ENCODE data around the gene COA5. TPM values are rescaled to one million over a fixed set of nuclear protein-coding genes. Genes with fewer than 3 reads are reported as not detected.

Gene COA5
- 17.4 and 21.2 TPM in 2 replicates for total RNA-seq

DNA sequence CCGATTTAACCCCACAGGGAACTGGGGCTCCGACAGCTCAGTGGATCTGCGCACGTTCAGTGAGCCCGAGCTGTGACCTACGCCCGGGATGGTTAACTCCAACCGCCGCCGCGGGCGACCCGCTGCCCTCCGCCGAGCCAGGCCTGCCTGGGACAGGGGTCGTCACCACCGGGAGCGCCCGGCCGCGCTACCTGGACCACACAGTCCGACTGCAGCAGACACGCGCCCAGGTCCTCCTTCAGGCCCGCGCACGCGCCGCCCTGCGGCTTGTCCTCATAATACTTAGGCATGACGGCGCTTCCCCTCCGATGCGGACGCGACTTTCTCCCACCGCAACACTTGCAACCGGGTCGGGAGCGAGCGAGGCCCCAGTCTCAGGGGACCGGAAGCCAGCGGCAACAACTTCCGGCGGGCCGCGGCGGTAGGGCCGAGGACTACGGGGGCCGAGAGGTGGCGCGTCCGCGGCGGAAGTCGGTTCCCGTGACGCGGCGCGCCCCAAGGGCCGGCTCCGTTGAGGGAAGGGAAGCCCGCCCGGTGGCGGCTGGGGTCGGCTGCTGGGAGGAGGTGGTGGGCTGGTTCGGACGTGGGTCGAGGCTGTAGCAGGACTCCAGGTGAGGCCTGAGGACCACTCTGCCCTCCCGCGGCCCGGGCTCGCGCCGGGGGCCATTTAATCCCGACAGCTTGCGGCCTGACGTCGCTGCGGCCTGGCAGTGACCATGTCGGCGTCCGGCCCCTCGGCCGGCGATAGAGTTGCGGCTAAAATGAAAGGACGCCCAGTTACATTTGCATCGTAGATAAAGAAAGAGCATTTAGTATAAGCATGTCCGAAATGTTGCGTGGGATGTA lies at the start of gene COA5, which contains the start of gene UNC50:
Gene COA5 (minus strand): TSS at position 397 of the 846 bp plus-strand sequence. CDS start 107 bp downstream, at position 290.
Gene UNC50 (plus strand): TSS at position 474 of the 846 bp plus-strand sequence. CDS start 1,171 bp downstream, outside the sequence.
- Histone ChIP-seq H3K36me3 (ENCODE audit: insufficient read depth, low read length) (peaks cover 38% of the 10 kb centered on the region), H3K9me3 (ENCODE audit: low read depth, low read length) (no peaks in the 10 kb centered on the region), H3K27me3 (ENCODE audit: insufficient read depth, low read length) (no peaks in the 10 kb centered on the region), H3K4me2 (ENCODE audit: insufficient read depth, low read length) (peak within 1 kb of the TSS; percentile 89), H4K20me1 (ENCODE audit: insufficient read depth, low read length) (peaks cover 11% of the 10 kb centered on the region), H3K4me3 (ENCODE audit: insufficient read depth, low read length) (peak within 1 kb of the TSS; percentile 94), H3K79me2 (ENCODE audit: insufficient read depth, low read length) (peaks cover 79% of the 10 kb centered on the region), H3K4me1 (ENCODE audit: insufficient read depth, low read length) (peaks cover 23% of the 10 kb centered on the region), H2AFZ (ENCODE audit: low read length) (peak within 1 kb of the TSS; percentile 91), H3K27ac (ENCODE audit: low read depth, low read length) (peak within 1 kb of the TSS; percentile 94)
- peak; percentile 98 for DNase-seq (ENCODE audit: insufficient read length, low spot score, missing footprints)
- TF ChIP-seq, protein P1, sequence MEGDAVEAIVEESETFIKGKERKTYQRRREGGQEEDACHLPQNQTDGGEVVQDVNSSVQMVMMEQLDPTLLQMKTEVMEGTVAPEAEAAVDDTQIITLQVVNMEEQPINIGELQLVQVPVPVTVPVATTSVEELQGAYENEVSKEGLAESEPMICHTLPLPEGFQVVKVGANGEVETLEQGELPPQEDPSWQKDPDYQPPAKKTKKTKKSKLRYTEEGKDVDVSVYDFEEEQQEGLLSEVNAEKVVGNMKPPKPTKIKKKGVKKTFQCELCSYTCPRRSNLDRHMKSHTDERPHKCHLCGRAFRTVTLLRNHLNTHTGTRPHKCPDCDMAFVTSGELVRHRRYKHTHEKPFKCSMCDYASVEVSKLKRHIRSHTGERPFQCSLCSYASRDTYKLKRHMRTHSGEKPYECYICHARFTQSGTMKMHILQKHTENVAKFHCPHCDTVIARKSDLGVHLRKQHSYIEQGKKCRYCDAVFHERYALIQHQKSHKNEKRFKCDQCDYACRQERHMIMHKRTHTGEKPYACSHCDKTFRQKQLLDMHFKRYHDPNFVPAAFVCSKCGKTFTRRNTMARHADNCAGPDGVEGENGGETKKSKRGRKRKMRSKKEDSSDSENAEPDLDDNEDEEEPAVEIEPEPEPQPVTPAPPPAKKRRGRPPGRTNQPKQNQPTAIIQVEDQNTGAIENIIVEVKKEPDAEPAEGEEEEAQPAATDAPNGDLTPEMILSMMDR (IDR thresholded peaks at IDR 0.05; ENCODE audit: extremely low read depth, low read depth, low read length) = no peak

GRCh38 chr2:98656800-98657199 lies 48.5 kb upstream of the COA5 start:
- no peaks in the 10 kb centered on the region for H4K20me1 ChIP-seq (ENCODE audit: insufficient read depth, low read length)
- no peak for DNase-seq (ENCODE audit: insufficient read length, low spot score, missing footprints)
- H3K79me2 ChIP-seq (ENCODE audit: insufficient read depth, low read length) = no peaks in the 10 kb centered on the region
- TF ChIP-seq, protein P1 (IDR thresholded peaks at IDR 0.05; ENCODE audit: extremely low read depth, low read depth, low read length) = no peak
- H3K27ac ChIP-seq (ENCODE audit: low read depth, low read length) = no peak overlapping the region
- no peak overlapping the region for H2AFZ ChIP-seq (ENCODE audit: low read length)
- H3K4me3 ChIP-seq (ENCODE audit: insufficient read depth, low read length) = no peak overlapping the region
- H3K4me1 ChIP-seq (ENCODE audit: insufficient read depth, low read length) = no peaks in the 10 kb centered on the region
- no peaks in the 10 kb centered on the region for H3K9me3 ChIP-seq (ENCODE audit: low read depth, low read length)
- H3K27me3 ChIP-seq (ENCODE audit: insufficient read depth, low read length) = no peaks in the 10 kb centered on the region
- H3K36me3 ChIP-seq (ENCODE audit: insufficient read depth, low read length) = no peaks in the 10 kb centered on the region
- no peak overlapping the region for H3K4me2 ChIP-seq (ENCODE audit: insufficient read depth, low read length)

GRCh38 chr2:98654699-98655495 lies 46.6 kb upstream of the COA5 start:
- no peak overlapping the region for H2AFZ ChIP-seq (ENCODE audit: low read length)
- DNase-seq (ENCODE audit: insufficient read length, low spot score, missing footprints) = no peak
- no peaks in the 10 kb centered on the region for H3K27me3 ChIP-seq (ENCODE audit: insufficient read depth, low read length)
- no peaks in the 10 kb centered on the region for H3K79me2 ChIP-seq (ENCODE audit: insufficient read depth, low read length)
- TF ChIP-seq, protein P1 (IDR thresholded peaks at IDR 0.05; ENCODE audit: extremely low read depth, low read depth, low read length) = no peak
- no peak overlapping the region for H3K4me2 ChIP-seq (ENCODE audit: insufficient read depth, low read length)
- no peak overlapping the region for H3K4me3 ChIP-seq (ENCODE audit: insufficient read depth, low read length)
- no peaks in the 10 kb centered on the region for H3K4me1 ChIP-seq (ENCODE audit: insufficient read depth, low read length)
- no peaks in the 10 kb centered on the region for H4K20me1 ChIP-seq (ENCODE audit: insufficient read depth, low read length)
- H3K36me3 ChIP-seq (ENCODE audit: insufficient read depth, low read length) = no peaks in the 10 kb centered on the region
- no peaks in the 10 kb centered on the region for H3K9me3 ChIP-seq (ENCODE audit: low read depth, low read length)
- H3K27ac ChIP-seq (ENCODE audit: low read depth, low read length) = no peak overlapping the region

Data from osteoblast (primary cell).